ENCODE measurements around the gene LHX2.
A peak's percentile ranks its signal among the peaks of the same experiment; 100 is the strongest.

LHX2 gene

GRCh38 chr9:123999661-124000060 lies 11.9 kb upstream of the LHX2 start:
- DNase-seq: no peak

GRCh38 chr9:124000161-124000783 lies 11.3 kb upstream of the LHX2 start:
- no peak for DNase-seq

GRCh38 chr9:124000784-124001457 lies 10.6 kb upstream of the LHX2 start:
- no peak for DNase-seq

- DNase-seq: no peak
Measured at GRCh38 chr9:124001458-124001799, 10.1 kb upstream of the LHX2 start.

GRCh38 chr9:124001866-124002525 lies 9.6 kb upstream of the LHX2 start:
- DNase-seq: no peak

- no peak for DNase-seq
Measured at GRCh38 chr9:124003636-124004349, 7.8 kb upstream of the LHX2 start.

- DNase-seq: no peak
Measured at GRCh38 chr9:124004593-124004992, 7.0 kb upstream of the LHX2 start.

GRCh38 chr9:124005029-124005771 lies 6.4 kb upstream of the LHX2 start:
- DNase-seq: no peak

- DNase-seq: peak in 2 of 51 donors; percentile 3 to 4
Measured at GRCh38 chr9:124006448-124007361, 4.9 kb upstream of the LHX2 start.

- no peak for DNase-seq
Measured at GRCh38 chr9:124007565-124008302, 3.8 kb upstream of the LHX2 start.

- no peak for DNase-seq
Measured at GRCh38 chr9:124008303-124008693, 3.3 kb upstream of the LHX2 start.

- DNase-seq: no peak
Measured at GRCh38 chr9:124008694-124009530, 2.7 kb upstream of the LHX2 start.

GRCh38 chr9:124009531-124010217 lies 1.9 kb upstream of the LHX2 start:
- DNase-seq: no peak

- no peak for DNase-seq
Measured at GRCh38 chr9:124010303-124010664, 1.3 kb upstream of the LHX2 start.

- peak in 1 of 51 donors; percentile 22 for DNase-seq
Measured at GRCh38 chr9:124010665-124011321, 775 bp upstream of the LHX2 start.

- no peak for DNase-seq
Measured at GRCh38 chr9:124012368-124013301, 1.1 kb downstream of the LHX2 start.

All from hypothalamus (tissue), 51 donors.